Cardiac septum (tissue), 1 donor: ENCODE measurements around the gene PIP5K1A. TPM values are rescaled to one million over a fixed set of nuclear protein-coding genes. Genes with fewer than 3 reads are reported as not detected.
"Not testable (repeated sequence)": the region's sequence is repeated elsewhere in the genome, so short reads cannot be mapped to it uniquely, and the experiment has no call there.

Experiments used
- DNase-seq: peaks from one replicate; pipeline ENCODE4 v3.0.0-alpha.2; 2020; ENCODE audit warnings: low spot score
- intact Hi-C: fragments of 100-400 bp; cut with DNase I; formaldehyde crosslinking; loops from one replicate; pipeline ENCODE4 v1.14.0; 2022
- total RNA-seq: library from RNA; stranded (reverse); fragmentation: NEBNext Ultra II Directional; extraction: Animal tissue kit (Norgen Biotek cat#: 25700); gene quantifications from one replicate; pipeline ENCODE4 v1.2.1, GENCODE V29; 2021
- donor health status: DM: no; HTN: no; CAD: no.

Gene PIP5K1A
- total RNA-seq, 1 donor from 2014 or later = 40.6 TPM

DNA sequence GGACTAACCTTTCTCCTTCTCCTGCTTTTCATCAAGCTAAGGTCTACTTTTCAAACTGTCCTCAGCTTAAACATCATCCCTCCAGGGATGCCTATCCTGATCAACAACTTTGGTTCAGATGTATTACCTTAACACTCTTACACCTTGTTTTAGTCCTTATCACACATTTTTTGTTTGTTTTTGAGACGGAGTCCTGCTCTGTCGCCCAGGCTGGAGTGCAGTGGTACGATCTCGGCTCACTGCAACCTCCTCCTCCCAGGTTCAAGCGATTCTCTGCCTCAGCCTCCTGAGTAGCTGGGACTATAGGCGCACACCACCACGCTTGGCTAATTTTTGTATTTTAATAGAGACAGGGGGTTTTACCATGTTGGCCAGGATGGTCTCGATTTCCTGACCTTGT, 9.7 kb upstream of the PIP5K1A start:
- intact Hi-C loops, DNase-seq: not testable (repeated sequence)

DNA sequence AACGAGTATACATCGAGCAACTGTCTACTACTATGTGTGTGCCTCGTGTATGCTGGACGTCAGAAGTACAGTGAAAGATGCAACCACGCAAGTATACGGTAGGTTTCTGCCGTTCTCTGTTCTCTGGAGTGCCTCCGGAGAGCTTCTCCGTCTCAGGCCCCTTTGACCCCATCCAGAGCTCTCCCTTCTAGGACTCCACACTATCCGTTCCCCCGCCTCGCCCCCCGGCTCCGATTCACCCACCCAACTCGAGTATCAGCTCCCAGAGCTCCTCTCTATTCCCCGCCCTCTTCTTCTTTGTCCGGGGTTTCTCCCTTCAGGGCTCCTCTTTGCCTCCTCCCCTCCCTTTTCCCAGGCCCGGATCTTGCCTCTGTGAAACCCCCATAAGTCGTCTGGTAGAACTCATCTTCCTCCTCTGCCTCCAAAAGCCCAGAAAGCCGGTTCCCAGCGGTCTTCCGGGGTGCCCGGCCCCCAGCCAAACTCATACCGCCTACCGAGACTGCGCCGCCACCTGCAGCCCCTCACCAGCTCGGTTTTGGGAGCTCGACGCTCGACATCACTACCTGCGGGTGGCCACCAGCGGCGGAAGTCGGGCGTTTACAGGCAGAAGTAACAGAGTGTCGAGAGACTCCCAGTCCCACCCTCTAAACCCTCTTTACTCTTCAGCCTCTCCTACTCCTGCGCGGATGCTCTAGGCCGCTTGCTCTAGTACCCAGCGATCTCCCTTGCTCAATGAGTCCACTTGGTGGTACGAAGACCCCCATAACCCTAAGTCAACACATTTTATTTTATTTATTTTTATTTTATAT, 8.5 kb upstream of the PIP5K1A start, which contains the start of gene VPS72:
VPS72 (minus strand) TSS at position 561 of the 809 bp plus-strand sequence; CDS start at position 485, 76 bp downstream.
- intact Hi-C loops = no loop called here
- peak; percentile 94 for DNase-seq

DNA sequence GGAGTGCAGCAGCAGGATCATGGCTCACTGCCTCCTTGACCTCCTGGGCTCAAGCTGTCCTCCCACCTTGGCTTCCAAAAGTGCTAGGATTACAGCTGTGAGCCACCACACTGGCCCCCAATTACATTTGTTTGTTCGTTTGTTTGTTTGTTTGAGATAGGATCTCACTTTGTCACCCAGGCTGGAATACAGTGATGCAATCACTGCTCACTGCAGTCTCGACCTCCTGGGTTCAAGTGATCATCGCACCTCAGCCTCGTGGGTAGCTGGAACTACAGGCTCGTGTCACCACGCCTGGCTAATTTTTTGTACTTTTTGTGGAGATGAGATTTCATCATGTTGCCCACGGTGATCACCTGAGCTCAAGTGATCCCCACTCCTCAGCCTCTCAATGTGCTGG, 6.3 kb upstream of the PIP5K1A start:
- intact Hi-C loops = no loop called here
- DNase-seq = no peak

DNA sequence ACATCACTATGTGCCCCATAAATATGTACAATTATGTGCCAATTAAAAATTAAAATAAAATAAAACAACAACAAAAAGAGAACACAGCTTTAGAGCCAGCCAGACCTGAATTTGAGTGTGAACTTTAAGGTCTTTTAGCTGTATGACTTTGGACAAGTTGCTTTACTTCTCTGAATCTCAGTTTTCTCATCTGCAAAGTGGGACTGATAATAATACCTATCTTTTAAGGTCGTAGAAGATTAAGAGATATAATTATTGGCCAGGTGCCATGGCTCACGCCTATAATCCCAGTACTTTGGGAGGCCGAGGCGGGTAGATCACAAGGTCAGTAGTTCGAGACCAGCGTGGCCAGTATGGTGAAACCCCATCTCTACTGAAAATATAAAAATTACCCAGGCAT, 5.0 kb upstream of the PIP5K1A start:
- intact Hi-C loops = no loop called here
- no peak for DNase-seq

DNA sequence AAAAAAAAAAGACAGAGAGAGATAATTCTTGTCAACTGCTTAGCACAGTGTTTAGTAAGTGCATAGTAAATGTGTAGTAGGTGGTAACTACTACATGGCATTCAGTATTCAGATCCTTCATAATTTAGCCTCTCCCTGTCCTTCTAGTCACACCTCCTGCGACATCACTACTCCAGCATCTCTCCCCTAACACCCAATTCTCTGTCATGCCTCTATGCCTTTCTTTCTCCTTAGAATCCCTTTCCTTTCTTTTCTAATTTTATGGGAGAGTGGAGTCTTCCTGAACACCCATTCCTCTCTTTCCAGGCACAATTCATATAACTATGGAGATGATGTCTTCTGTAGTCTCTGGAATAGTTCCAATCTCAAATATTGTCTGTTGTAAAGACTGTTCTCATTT, 4.5 kb upstream of the PIP5K1A start:
- DNase-seq = no peak
- intact Hi-C loops = no loop called here

DNA sequence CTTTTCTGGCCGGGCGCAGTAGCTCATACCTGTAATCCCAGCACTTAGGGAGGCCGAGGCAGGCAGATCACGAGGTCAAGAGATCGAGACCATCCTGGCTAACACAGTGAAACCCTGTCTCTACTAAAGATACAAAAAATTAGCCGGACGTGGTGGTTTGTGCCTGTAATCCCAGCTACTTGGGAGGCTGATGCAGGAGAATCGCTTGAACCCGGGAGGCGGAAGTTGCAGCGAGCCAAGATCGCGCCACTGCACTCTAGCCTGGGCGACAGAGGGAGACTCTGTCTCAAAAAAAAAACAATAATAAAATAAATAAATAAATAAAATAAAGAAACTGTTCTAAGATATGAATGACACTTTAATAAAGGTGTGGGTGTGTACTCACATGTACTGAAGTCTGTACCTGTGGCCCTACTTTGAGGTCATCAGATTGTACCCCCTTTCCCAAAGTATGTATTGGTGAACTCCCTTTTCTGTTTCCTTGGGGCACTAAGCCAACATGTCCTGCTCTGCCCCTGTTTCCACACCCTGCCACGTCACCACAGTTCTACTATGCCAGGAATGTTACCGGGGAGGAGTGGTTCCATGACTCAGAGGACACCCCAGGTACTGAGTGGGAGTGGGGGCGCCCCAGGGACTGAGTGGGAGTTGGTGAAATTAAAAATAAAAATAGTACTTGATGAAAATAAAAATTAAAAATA, 3.3 kb upstream of the PIP5K1A start:
- not testable (repeated sequence) for DNase-seq
- intact Hi-C loops = loop anchor here (1.0 to 5.0 kb wide), 3 partner anchors 56 to 147 kb away; partner anchors contain the start of gene PI4KB

DNA sequence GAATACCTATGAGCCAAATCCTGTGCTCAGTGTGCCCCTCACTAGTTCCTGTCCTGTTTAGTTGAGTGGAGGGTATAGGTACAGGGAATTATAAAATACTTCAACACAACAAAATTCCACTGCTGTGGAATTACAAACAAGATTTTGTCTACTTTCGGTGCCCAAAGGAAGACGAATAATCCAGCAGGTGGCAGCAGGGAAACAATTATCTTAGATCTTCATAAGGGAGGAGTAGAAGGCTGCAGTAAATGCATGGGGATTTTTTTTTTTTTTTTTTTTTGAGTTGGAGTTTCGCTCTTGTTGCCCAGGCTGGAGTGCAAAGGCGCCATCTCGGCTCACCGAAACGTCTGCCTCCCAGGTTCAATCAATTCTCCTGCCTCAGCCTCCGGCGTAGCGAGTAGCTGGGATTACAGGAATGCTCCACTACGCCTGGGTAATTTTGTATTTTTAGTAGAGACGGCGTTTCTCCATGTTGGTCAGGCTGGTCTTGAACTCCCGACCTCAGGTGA, 2.0 kb upstream of the PIP5K1A start:
- intact Hi-C loops = loop anchor here (5.0 kb wide), 2 partner anchors 131 to 146 kb away; partner anchors contain the start of gene PI4KB
- DNase-seq = no peak

DNA sequence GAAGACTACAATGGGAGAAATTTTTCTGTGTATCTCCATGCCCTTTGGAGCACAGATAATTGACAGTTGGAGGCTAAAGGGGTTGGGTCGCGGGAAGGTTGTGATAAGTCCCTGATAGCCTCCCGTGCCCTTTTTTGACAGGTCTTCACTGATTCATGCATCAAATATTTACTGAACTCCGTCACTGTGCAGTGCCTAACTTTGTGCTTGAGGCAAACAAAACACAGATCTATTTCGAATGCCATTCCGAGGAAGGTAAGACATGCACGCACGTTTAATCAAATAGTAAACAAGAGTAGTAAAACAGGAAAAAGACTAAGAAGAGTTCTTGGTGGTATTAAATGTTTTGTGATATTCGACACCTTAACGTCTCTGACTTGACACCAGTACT, 494 bp upstream of the PIP5K1A start:
- no peak for DNase-seq
- intact Hi-C loops = loop anchor here (2.0 to 5.0 kb wide), 4 partner anchors 57 to 201 kb away; partner anchors contain the start of genes PI4KB, PSMB4 and PSMD4

DNA sequence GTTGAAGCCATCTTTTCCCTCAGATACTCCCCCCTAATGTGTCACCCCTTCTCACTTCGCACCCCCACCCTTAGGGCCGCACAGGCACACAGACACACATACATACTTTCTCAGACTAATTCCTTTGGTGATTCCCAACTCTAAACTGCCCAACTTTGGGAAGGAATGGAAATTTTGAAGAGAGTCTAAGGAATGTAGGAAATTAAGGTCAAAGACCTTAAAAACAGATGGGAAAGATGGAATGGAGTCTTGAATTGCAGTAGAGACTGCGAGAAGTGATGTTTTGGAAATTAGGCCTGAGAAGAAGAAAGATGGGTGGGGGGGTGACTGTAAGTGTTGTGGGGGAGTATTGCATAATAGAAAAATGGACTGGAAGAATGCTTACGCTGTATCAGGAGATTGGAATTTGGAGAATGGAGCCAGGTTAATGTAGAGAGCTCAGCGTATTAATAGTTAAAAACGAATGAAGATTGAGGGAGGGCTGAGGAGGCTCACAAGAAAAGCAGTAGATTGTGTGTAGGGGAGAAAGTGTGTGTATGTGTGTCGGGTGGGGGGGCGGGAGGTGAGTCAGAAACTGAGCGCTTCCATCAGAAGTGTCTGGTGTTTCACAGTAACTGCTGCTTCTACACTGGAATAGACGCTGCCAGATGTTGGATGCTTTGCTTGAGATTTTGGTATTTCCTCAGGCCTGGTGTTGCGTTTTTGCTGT, 1.7 kb downstream of the PIP5K1A start:
- intact Hi-C loops = loop anchor here (2.0 to 5.0 kb wide), 4 partner anchors 55 to 199 kb away; partner anchors contain the start of genes PI4KB, PSMB4 and PSMD4
- DNase-seq = no peak

DNA sequence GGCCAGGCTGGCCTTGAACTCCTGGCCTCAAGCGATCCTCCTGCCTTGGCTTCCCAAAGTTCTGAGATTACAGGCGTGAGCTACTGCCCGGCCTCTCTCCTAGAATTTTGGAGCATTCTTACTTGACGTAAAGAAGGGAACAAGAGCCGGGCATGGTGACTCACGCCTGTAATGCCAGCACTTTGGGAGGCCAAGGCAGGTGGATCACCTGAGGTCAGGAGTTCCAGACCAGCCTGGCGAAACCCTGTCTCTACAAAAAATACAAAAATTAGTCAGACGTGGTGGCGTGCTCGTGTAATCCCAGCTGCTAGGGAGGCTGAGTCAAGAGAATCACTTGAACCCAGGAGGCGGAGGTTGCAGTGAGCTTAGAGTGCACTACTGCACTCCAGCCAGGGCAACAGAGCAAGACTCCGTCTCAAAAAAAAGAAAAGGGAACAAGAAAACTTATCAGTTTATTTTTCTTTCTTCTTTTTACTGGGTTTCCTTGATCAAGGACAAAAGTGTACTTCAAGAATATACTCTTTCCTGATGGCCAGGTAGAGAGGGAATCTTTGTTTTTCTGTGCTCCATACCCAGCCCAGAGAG, 7.1 kb downstream of the PIP5K1A start:
- DNase-seq, intact Hi-C loops: not testable (repeated sequence)

DNA sequence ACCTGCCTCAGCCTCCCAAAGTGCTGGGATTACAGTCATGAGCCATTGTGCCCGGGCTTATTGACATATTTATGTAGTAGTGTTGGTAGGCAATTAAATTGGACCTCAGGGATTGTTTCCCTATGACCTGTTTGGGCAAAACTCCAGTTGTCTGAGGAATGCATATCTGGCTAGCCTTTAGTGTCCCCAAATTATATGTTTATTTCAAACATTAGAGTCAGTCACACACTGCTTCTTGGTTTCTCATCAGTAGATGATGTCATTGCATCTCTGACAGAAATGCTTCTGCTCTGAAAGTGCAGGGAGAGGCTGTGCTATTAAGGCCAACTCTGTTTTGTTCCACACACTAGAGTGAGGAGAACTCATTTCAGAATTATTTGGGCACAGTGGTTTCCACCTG, 12.5 kb downstream of the PIP5K1A start:
- DNase-seq = no peak
- intact Hi-C loops = no loop called here

DNA sequence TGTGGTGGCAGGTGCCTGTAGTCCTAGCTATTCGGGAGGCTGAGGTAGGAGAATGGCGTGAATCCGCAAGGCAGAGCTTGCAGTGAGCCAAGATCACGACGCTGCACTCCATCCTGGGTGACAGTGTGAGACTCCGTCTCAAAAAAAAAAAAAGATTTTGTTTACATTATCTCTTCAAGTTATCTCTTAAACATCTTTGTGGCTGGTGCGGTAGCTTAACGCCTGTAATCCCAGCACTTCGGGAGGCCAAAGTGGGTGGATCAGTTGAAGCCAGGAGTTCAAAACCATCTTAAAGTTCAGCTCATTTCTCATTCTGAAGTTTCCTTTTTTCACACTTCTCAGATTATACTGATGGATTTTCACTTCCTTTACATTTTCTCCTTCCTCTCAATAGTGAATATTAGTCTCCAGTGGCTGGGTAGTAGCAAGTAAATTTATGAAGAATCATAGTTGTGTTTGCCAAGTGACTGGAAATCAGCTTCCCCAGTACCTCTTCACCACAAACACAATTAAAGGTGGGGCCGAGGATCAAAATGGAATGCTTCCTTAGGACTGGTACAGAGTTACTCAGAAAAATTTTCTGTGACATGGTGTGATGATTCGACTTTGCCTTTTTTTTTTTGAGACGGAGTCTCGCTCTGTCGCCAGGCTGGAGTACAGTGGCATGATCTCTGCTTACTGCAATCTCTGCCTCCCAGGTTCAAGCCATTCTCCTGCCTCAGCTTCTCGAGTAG, 13.8 kb downstream of the PIP5K1A start:
- no peak for DNase-seq
- intact Hi-C loops = no loop called here

DNA sequence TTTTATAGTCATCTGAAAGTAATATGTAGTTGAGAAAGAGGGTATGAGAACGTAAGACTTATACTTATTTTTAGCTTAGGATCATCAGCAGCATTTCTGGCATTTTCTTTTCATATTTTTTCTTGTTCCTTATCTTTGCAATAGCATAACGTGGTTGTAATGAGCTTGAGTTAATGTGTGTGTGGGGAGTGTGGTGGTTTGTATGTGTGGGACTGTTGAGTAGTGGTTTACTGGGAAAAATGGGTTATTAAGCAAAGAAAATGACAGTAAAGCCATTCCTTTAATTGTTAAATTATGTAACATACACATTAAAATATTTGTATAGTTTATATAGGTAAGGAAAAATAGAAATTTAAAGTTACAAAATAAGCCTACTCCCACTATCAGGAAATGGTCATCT, 15.2 kb downstream of the PIP5K1A start:
- intact Hi-C loops = no loop called here

DNA sequence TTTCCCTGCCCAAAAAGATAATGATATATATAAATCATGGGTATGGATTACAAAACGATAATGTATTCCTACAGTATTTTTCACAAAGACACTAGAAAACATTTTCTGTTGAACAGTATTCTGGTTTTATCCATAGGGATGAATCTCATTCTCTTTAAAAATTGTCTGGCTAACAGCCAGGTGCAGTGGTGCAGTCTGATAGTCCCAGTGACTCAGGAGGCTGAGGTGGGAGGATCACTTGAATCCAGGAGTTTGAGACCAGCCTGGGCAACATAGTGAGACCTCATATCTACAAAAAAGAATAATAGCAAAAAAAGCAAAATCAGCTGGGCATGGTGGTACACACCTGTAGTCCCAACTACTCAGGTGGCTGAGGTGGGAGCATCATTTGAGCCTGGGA, 23.3 kb downstream of the PIP5K1A start:
- DNase-seq = no peak
- intact Hi-C loops = no loop called here

More for the DNA sequence above, 15.2 kb downstream of the PIP5K1A start:
- DNase-seq = no peak

DNA sequence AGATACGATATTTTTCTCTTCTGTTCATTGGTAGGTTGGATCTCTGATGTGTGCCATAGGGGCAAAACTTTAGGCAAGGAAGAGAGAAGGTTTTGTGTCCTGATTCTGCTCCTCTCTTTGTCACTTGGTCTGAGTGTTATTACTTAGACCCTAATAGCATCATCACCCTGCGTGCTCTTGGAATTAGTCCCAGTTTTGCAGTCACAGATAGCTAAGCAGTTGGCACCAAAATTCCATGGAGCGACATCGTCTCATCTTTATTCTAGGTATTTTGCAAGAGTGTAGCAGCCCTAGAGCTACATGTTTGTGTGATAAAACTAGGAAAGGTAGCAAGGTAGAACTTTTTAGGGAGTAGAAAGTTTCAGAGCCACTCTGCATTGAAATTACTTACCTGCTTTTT, 23.8 kb downstream of the PIP5K1A start:
- DNase-seq = no peak
- intact Hi-C loops = no loop called here

DNA sequence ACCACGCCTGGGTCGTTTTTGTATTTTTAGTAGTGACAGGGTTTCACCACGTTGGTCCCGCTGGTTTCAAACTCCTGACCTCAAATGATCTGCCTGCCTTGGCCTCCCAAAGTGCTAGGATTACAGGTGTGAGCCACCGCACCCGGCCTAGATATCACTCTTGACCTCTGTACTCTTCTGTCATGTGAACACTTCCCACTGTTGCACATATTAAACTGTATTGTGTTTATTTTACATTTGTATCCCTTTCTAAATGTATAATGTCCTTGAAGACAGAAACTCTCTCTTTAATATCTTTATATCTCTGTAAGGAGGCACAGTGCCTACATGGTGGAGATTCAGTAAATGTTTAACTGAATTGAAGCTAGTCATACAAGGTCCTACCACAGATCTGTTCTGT, 36.9 kb downstream of the PIP5K1A start:
- intact Hi-C loops = no loop called here
- no peak for DNase-seq

DNA sequence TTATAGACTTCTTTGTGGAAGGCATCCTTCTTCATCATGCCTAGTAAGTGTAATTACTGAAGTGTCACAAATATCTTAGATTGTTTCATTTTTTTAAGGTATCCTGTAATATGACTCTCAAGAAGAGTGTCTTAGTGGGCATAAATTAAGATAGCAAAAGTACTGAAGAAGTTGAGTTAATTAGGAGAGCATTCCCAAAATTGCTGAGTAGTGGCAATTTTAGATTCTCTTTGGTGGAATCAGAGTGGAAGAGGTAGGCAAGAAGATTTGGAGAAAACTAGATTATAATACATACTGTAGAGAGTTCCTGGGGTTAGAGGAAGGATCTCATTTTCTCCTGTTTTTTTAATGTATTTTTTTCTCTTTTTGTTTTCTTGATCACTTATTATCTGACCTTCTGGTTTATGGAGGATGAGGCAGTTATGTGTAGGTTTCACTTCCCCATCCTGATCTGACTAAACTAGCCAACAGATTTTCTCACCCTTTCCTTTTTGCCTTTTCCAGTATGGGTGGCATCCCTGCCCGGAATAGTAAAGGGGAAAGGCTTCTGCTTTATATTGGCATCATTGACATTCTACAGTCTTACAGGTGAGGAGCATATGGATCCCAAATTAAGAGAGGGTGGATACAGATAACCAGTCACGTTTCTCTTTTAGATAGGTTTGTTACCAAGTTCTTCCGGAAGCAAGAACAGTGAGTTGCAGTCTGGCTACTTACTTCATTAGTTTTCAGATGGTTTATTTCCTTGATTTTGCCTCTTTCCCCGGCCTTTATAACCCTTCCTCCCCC, 39.5 kb downstream of the PIP5K1A start:
- no peak for DNase-seq
- intact Hi-C loops = no loop called here

DNA sequence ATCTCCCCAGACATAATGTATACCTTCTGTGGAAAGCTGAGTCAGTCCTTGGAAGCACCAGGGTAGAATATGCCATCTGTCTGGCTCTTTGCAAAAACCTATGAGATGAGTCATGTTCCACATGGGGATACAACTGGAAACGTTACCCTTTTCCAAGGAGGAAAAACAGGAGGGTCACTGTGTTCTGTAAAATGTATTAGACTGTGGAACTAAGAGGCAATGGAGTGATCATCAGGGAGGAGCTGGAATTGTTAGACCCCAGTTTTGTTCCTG, 40.1 kb downstream of the PIP5K1A start:
- intact Hi-C loops = no loop called here
- no peak for DNase-seq
